Measurements from ENCODE around the gene ASIC1.

GRCh38 chr12:50019524-50019923 is 37.9 kb upstream of the ASIC1 start:
- TF ChIP-seq CTCF (IDR thresholded peaks at IDR 0.05) (no peak), POLR2A (IDR thresholded peaks at IDR 0.05) (no peak)
